Measurements from ENCODE around the gene CD160. TPM values are rescaled to one million over a fixed set of nuclear protein-coding genes. Genes with fewer than 3 reads are reported as not detected.

The CD160 gene
- total RNA-seq, 1 donor from 2014 or later = not detected

- Histone ChIP-seq H3K9me3 (no peaks in the 10 kb centered on the region), H3K27me3 (no peaks in the 10 kb centered on the region), H3K4me3 (peak overlapping the region; percentile 41 to 62), H3K4me1 (peaks cover 0 to 9% of the 10 kb centered on the region in 2 donors), H3K27ac (peak overlapping the region; percentile 80 to 87), H3K36me3 (peaks cover 6 to 14% of the 10 kb centered on the region in 2 donors)
- intact Hi-C loops (cut with DNase I) = loop anchor here (5.0 kb wide), 1 partner anchor 38 kb away; the partner anchor contains the start of genes POLR3C and RNF115
- no peak for DNase-seq (ENCODE audit: low spot score in 2 of 2)
- TF ChIP-seq, protein P1, sequence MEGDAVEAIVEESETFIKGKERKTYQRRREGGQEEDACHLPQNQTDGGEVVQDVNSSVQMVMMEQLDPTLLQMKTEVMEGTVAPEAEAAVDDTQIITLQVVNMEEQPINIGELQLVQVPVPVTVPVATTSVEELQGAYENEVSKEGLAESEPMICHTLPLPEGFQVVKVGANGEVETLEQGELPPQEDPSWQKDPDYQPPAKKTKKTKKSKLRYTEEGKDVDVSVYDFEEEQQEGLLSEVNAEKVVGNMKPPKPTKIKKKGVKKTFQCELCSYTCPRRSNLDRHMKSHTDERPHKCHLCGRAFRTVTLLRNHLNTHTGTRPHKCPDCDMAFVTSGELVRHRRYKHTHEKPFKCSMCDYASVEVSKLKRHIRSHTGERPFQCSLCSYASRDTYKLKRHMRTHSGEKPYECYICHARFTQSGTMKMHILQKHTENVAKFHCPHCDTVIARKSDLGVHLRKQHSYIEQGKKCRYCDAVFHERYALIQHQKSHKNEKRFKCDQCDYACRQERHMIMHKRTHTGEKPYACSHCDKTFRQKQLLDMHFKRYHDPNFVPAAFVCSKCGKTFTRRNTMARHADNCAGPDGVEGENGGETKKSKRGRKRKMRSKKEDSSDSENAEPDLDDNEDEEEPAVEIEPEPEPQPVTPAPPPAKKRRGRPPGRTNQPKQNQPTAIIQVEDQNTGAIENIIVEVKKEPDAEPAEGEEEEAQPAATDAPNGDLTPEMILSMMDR (IDR thresholded peaks at IDR 0.05) = no peak
Measured at GRCh38 chr1:145784409-145784808, 65.1 kb downstream of the CD160 start.

GRCh38 chr1:145785547-145785946 lies 66.2 kb downstream of the CD160 start:
- DNase-seq (ENCODE audit: low spot score in 2 of 2) = no peak
- intact Hi-C loops (cut with DNase I) = no loop called here

DNA sequence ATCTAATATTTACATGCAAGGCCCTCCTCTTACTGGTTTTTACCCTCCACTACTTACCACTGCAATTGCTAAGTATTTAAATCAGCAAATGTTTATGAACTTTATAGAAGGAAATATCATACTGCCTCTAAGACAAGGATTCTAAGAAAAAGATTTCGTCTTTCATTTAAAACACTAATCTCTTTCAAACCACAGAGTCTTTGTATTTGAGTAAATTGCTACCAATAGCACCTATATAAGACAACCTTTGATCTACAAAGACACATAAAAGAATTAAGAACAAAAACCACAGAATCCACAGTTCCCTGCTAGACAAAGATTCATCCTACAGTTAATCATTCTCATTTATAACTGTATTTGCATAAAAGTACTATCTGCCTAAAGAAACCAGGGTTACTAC lies 67.0 kb downstream of the CD160 start:
- Histone ChIP-seq H3K4me3 (no peak overlapping the region), H3K4me1 (peaks cover 0 to 9% of the 10 kb centered on the region in 2 donors), H3K27me3 (no peaks in the 10 kb centered on the region), H3K9me3 (no peaks in the 10 kb centered on the region), H3K36me3 (peaks cover 2 to 6% of the 10 kb centered on the region in 2 donors), H3K27ac (peak overlapping the region; percentile 80 to 87)
- DNase-seq (ENCODE audit: low spot score in 2 of 2) = no peak
- TF ChIP-seq, protein P1 (IDR thresholded peaks at IDR 0.05) = no peak
- intact Hi-C loops (cut with DNase I) = no loop called here

More at GRCh38 chr1:145785547-145785946, 66.2 kb downstream of the CD160 start:
- no peaks in the 10 kb centered on the region for H3K27me3 ChIP-seq
- peaks cover 2 to 6% of the 10 kb centered on the region in 2 donors for H3K36me3 ChIP-seq
- H3K27ac ChIP-seq = peak overlapping the region; percentile 80 to 87
- H3K9me3 ChIP-seq = no peaks in the 10 kb centered on the region
- TF ChIP-seq, protein P1 (IDR thresholded peaks at IDR 0.05) = no peak
- H3K4me1 ChIP-seq = peaks cover 0 to 9% of the 10 kb centered on the region in 2 donors
- no peak overlapping the region for H3K4me3 ChIP-seq

DNA sequence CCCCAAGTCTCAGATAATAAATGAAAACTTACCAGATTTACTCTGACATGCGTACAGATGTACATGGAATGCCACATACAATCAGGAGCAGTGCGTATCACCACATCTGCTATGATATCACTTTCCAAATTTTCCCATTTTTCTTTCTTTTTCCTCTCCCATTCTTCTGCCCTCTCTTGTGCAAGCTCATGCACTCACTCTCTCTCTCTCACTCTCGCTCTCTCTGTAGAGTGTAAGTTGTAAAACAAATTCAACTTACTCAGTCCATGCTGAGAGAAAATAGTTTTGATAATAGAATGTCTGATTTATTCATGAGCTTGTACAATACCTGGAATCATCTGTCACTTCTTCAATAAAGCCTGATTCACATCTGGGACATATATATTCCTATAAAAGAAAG lies 69.3 kb downstream of the CD160 start:
- no peaks in the 10 kb centered on the region for H3K9me3 ChIP-seq
- H3K27me3 ChIP-seq = no peaks in the 10 kb centered on the region
- no peak overlapping the region for H3K27ac ChIP-seq
- TF ChIP-seq, protein P1 (IDR thresholded peaks at IDR 0.05) = no peak
- H3K4me1 ChIP-seq = peaks cover 0 to 2% of the 10 kb centered on the region in 2 donors
- peaks cover 2 to 6% of the 10 kb centered on the region in 2 donors for H3K36me3 ChIP-seq
- no peak for DNase-seq (ENCODE audit: low spot score in 2 of 2)
- intact Hi-C loops (cut with DNase I) = no loop called here
- no peak overlapping the region for H3K4me3 ChIP-seq

Other genes starting within 250 kb of the CD160 start
- gene GPR89A, start 111.5 kb upstream of the CD160 start, total RNA-seq = 12.3 TPM
- not detected for gene PDZK1, start 12.1 kb upstream of the CD160 start, total RNA-seq
- gene RNF115, start 104.6 kb downstream of the CD160 start, total RNA-seq = 16.5 TPM
- 18.9 TPM for gene POLR3C, start 104.7 kb downstream of the CD160 start, total RNA-seq
- gene NUDT17, start 126.1 kb downstream of the CD160 start, total RNA-seq = not detected
- gene PIAS3, start 139.6 kb downstream of the CD160 start, total RNA-seq = 44.4 TPM
- 19.9 TPM for gene ANKRD35, start 166.4 kb downstream of the CD160 start, total RNA-seq
- 83.1 TPM for gene ITGA10, start 190.6 kb downstream of the CD160 start, total RNA-seq
- 11.2 TPM for gene PEX11B, start 199.2 kb downstream of the CD160 start, total RNA-seq
- gene RBM8A, start 208.0 kb downstream of the CD160 start, total RNA-seq = 48.9 TPM
- 44.0 TPM for gene LIX1L, start 238.5 kb downstream of the CD160 start, total RNA-seq
- 13.6 TPM for gene ANKRD34A, start 245.1 kb downstream of the CD160 start, total RNA-seq
- 22.9 TPM for gene POLR3GL, start 245.2 kb downstream of the CD160 start, total RNA-seq